Loucy (cell line): Measurements from ENCODE around the gene CYP1A2.

ENCODE experiments used
- CTCF ChIP-seq: fragments of 200-600 bp; sonication (generic); conservative IDR thresholded peaks from 2 replicates; pipeline ENCODE4 v1.5.1; 2014; ENCODE audit warnings: mild to moderate bottlenecking, antibody characterized with exemption, low read length
- EZH2phosphoT487 ChIP-seq: fragments of 200-600 bp; IDR thresholded peaks from 2 replicates; pipeline ENCODE4 v1.6.1; 2018; ENCODE audit warnings: antibody characterized with exemption, mild to moderate bottlenecking, moderate library complexity, borderline replicate concordance

- TF ChIP-seq CTCF (no peak), EZH2phosphoT487 (no peak)
Measured at GRCh38 chr15:74788683-74789151, 40.1 kb downstream of the CYP1A2 start.
